ENCODE results near the gene CXCL16. TPM values are rescaled to one million over a fixed set of nuclear protein-coding genes. Genes with fewer than 3 reads are reported as not detected.

Gene CXCL16
- total RNA-seq, 1 experiment from 2014 or later = 44.8 TPM

Other genes with a start within 250 kb of the CXCL16 start
- 1.6 TPM for gene SPNS2, start 241.0 kb downstream of the CXCL16 start, total RNA-seq (2021; ENCODE audit: unreplicated experiment)
- gene MYBBP1A, start 184.5 kb downstream of the CXCL16 start, total RNA-seq (2021; ENCODE audit: unreplicated experiment) = 130 TPM
- gene GGT6, start 179.4 kb downstream of the CXCL16 start, total RNA-seq (2021; ENCODE audit: unreplicated experiment) = 0.10 TPM
- gene SMTNL2, start 155.4 kb downstream of the CXCL16 start, total RNA-seq (2021; ENCODE audit: unreplicated experiment) = 2.3 TPM
- 0.57 TPM for gene ALOX15, start 98.2 kb downstream of the CXCL16 start, total RNA-seq (2021; ENCODE audit: unreplicated experiment)
- gene PELP1, start 35.8 kb downstream of the CXCL16 start, total RNA-seq (2021; ENCODE audit: unreplicated experiment) = 93.4 TPM
- 70.8 TPM for gene ARRB2, start 29.3 kb downstream of the CXCL16 start, total RNA-seq (2021; ENCODE audit: unreplicated experiment)
- gene MED11, start 8.5 kb downstream of the CXCL16 start, total RNA-seq (2021; ENCODE audit: unreplicated experiment) = 13.7 TPM
- 2.8 TPM for gene ZMYND15, start 95 bp downstream of the CXCL16 start, total RNA-seq (2021; ENCODE audit: unreplicated experiment)
- gene TM4SF5, start 32.0 kb upstream of the CXCL16 start, total RNA-seq (2021; ENCODE audit: unreplicated experiment) = not detected
- gene VMO1, start 46.4 kb upstream of the CXCL16 start, total RNA-seq (2021; ENCODE audit: unreplicated experiment) = 0.76 TPM
- not detected for gene GLTPD2, start 49.0 kb upstream of the CXCL16 start, total RNA-seq (2021; ENCODE audit: unreplicated experiment)
- gene PSMB6, start 56.2 kb upstream of the CXCL16 start, total RNA-seq (2021; ENCODE audit: unreplicated experiment) = 221 TPM
- 47.7 TPM for gene PLD2, start 67.2 kb upstream of the CXCL16 start, total RNA-seq (2021; ENCODE audit: unreplicated experiment)
- gene MINK1, start 93.4 kb upstream of the CXCL16 start, total RNA-seq (2021; ENCODE audit: unreplicated experiment) = 85.2 TPM
- 1.7 TPM for gene C17orf107, start 159.6 kb upstream of the CXCL16 start, total RNA-seq (2021; ENCODE audit: unreplicated experiment)
- 0.30 TPM for gene CHRNE, start 163.2 kb upstream of the CXCL16 start, total RNA-seq (2021; ENCODE audit: unreplicated experiment)
- gene GP1BA, start 192.3 kb upstream of the CXCL16 start, total RNA-seq (2021; ENCODE audit: unreplicated experiment) = not detected
- gene SLC25A11, start 200.1 kb upstream of the CXCL16 start, total RNA-seq (2021; ENCODE audit: unreplicated experiment) = 75.1 TPM
- gene RNF167, start 200.3 kb upstream of the CXCL16 start, total RNA-seq (2021; ENCODE audit: unreplicated experiment) = 105 TPM
- 1,213 TPM for gene PFN1, start 208.6 kb upstream of the CXCL16 start, total RNA-seq (2021; ENCODE audit: unreplicated experiment)
- 24.6 TPM for gene ENO3, start 211.2 kb upstream of the CXCL16 start, total RNA-seq (2021; ENCODE audit: unreplicated experiment)
- 49.9 TPM for gene SPAG7, start 227.9 kb upstream of the CXCL16 start, total RNA-seq (2021; ENCODE audit: unreplicated experiment)
- gene CAMTA2, start 247.7 kb upstream of the CXCL16 start, total RNA-seq (2021; ENCODE audit: unreplicated experiment) = 37.8 TPM